Chondrocyte (in vitro differentiated cells): Measurements from ENCODE around the gene SSBP3. TPM values are rescaled to one million over a fixed set of nuclear protein-coding genes. Genes with fewer than 3 reads are reported as not detected.

Experiments used
- DNase-seq: peaks from one replicate; pipeline ENCODE4 v3.0.0; 2021; ENCODE audit warnings: mixed read lengths, low spot score
- H3K27ac Mint-ChIP-seq: one replicate; pipeline ENCODE4 v1.8.0; 2021; ENCODE audit warnings: mild to moderate bottlenecking, moderate library complexity, mixed read lengths; ENCODE audit not compliant: unreplicated experiment
- H3K27me3 Mint-ChIP-seq: 2 replicates; pipeline ENCODE4 v1.8.0; 2021; ENCODE audit warnings: low read depth, mixed read lengths
- H3K36me3 Mint-ChIP-seq: 2 replicates; pipeline ENCODE4 v1.8.0; 2021; ENCODE audit warnings: low read depth, mixed read lengths
- H3K4me1 Mint-ChIP-seq: 2 replicates; pipeline ENCODE4 v1.8.0; 2021; ENCODE audit warnings: low read depth, mild to moderate bottlenecking, mixed read lengths
- H3K4me3 Mint-ChIP-seq: one replicate; pipeline ENCODE4 v1.8.0; 2021; ENCODE audit warnings: mild to moderate bottlenecking, moderate library complexity, mixed read lengths; ENCODE audit not compliant: unreplicated experiment
- H3K9me3 Mint-ChIP-seq: 2 replicates; pipeline ENCODE4 v1.8.0; 2021; ENCODE audit warnings: low read depth, mixed read lengths
- total RNA-seq: library from RNA; stranded (reverse); gene quantifications from 3 replicates; pipeline ENCODE4 v1.2.1, GENCODE V29; 2021
- TF ChIP-seq, protein P1 (sequence below): fragments of 200-600 bp; sonication (generic); IDR thresholded peaks from 2 replicates; pipeline ENCODE4 v1.5.0; 2021; ENCODE audit warnings: antibody characterized with exemption, mild to moderate bottlenecking, moderate library complexity

SSBP3 gene
- total RNA-seq, 1 donor from 2014 or later = 22.0 TPM

DNA sequence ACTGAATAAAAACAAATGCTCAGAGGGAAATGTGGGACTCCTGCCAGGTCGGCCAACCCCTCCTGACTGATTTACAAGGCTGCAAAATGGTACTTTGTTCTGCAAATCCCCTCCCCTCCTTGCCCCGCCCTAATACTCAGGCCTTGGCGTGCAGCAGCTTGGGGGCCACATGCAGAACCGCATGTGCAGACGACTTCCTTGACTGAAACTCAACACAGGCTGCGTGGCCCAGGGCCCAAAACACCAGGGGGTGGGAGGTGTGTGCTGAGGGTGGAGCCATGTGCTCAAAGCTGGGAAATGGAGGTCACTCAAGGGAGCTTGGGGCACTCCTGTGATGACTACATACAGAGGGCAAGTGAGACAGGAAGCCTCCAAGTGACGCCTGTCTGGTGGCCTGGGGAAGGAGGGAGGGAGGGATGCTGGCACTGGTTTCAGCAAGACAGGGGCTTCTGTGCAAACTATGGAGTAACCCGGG is 119.0 kb downstream of the SSBP3 start:
- H3K4me3 Mint-ChIP-seq = no peak overlapping the region
- no peaks in the 10 kb centered on the region for H3K36me3 Mint-ChIP-seq
- no peak for DNase-seq
- no peaks in the 10 kb centered on the region for H3K27me3 Mint-ChIP-seq
- no peaks in the 10 kb centered on the region for H3K9me3 Mint-ChIP-seq
- H3K4me1 Mint-ChIP-seq = peaks cover 30% of the 10 kb centered on the region
- TF ChIP-seq, protein P1, sequence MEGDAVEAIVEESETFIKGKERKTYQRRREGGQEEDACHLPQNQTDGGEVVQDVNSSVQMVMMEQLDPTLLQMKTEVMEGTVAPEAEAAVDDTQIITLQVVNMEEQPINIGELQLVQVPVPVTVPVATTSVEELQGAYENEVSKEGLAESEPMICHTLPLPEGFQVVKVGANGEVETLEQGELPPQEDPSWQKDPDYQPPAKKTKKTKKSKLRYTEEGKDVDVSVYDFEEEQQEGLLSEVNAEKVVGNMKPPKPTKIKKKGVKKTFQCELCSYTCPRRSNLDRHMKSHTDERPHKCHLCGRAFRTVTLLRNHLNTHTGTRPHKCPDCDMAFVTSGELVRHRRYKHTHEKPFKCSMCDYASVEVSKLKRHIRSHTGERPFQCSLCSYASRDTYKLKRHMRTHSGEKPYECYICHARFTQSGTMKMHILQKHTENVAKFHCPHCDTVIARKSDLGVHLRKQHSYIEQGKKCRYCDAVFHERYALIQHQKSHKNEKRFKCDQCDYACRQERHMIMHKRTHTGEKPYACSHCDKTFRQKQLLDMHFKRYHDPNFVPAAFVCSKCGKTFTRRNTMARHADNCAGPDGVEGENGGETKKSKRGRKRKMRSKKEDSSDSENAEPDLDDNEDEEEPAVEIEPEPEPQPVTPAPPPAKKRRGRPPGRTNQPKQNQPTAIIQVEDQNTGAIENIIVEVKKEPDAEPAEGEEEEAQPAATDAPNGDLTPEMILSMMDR = no peak
- H3K27ac Mint-ChIP-seq = peak overlapping the region; percentile 89

DNA sequence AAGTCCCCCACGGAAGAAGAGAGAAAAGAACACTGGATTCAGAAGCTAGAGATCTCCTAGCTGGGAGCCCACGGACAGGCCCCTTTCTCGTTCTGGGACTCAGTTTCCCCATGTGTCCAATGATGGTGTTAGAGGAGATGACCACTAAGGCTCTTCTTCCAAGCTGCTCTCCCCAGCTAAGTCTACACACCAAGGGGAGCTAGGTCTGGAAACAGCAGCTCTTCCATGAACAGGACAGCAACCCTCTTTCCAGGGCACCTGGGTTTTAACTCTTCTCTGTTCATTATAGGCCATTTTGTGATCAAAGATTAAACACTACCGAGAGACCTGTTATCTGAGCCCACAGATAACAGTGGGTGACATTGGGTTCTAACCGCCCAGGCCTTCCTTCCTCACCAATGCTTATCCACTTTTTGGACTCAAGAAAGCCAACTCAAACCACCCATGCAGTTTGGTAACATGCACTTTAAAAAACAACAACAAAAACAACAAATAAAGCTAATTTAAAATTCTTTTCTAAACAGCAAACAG is 120.3 kb downstream of the SSBP3 start:
- H3K9me3 Mint-ChIP-seq = no peaks in the 10 kb centered on the region
- TF ChIP-seq, protein P1 = no peak
- no peak for DNase-seq
- H3K4me3 Mint-ChIP-seq = no peak overlapping the region
- peaks cover 30% of the 10 kb centered on the region for H3K4me1 Mint-ChIP-seq
- no peaks in the 10 kb centered on the region for H3K36me3 Mint-ChIP-seq
- no peaks in the 10 kb centered on the region for H3K27me3 Mint-ChIP-seq
- H3K27ac Mint-ChIP-seq = no peak overlapping the region

DNA sequence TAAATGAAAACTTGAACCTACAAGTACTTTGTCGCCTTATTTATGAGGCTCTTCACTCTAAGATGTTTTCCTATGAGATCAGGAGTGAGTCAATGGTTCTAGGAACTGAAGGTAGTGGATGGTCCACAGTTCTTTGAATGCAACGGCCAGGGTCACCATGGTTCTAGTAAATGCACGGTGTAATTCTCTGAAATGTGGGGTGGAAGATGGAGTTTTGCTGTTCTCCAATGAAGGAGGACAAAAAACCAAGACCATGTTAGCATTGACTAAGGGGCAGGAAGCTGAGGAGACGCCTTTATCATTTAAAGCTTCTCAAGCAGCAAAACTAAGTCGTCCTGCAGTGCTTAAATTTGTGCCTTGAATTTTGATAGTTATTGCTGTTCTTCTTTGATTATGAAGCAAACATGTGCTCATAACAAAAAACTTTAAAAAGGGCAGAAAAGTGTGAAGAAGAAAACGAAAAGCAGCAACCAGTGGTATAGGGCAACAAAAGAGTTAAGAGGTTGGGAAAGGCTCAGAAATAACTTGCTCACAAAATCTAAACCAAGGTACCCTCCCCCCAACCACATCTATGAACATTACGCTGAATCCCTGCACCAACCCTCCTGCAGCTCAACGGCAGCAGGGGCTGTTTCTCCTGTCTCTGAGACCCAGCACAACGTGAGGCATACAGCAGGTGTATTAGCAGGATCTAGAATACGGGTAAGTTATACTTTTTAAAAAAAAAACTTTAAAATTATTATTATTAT is 121.2 kb downstream of the SSBP3 start:
- TF ChIP-seq, protein P1 = no peak
- H3K4me1 Mint-ChIP-seq = peaks cover 35% of the 10 kb centered on the region
- H3K9me3 Mint-ChIP-seq = no peaks in the 10 kb centered on the region
- H3K4me3 Mint-ChIP-seq = no peak overlapping the region
- DNase-seq = no peak
- no peaks in the 10 kb centered on the region for H3K27me3 Mint-ChIP-seq
- no peak overlapping the region for H3K27ac Mint-ChIP-seq
- H3K36me3 Mint-ChIP-seq = peaks cover 7% of the 10 kb centered on the region

DNA sequence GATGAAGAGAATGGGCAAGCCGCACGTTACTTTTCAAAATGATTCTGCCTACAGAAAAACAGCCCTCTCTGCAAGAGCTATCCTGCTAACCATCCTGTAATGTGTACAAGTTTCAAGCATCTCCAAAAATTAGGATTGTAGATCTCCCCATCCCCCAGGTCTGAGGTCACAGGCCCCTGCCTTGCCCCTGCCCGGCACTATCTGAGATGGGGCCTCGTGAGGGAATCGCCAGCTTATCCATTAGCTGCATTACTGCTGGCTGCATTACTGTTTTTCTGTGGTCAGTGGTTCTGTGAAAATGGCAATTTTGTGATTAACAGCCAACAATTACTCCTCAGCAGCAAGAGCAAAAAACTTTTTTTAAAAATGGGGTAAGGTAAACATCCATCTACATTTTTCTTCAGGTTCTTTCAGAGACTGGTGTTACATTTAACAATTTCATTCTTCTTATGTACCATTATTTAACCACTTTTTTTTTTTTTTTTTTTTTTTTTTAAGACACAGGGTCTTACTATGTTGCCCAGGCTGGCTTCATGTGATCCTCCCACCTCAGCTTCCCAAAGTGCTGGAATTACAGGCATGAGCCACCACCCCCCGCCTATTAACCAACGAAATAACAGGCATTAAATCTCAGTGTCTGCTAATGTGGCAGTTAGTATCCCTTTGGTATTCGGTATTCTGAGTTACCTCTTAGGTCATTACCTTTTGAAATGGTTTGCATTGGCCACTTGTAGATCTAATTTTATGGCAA is 122.4 kb downstream of the SSBP3 start:
- H3K9me3 Mint-ChIP-seq = no peaks in the 10 kb centered on the region
- H3K27me3 Mint-ChIP-seq = no peaks in the 10 kb centered on the region
- peaks cover 39% of the 10 kb centered on the region for H3K4me1 Mint-ChIP-seq
- DNase-seq = no peak
- H3K4me3 Mint-ChIP-seq = no peak overlapping the region
- H3K27ac Mint-ChIP-seq = no peak overlapping the region
- TF ChIP-seq, protein P1 = no peak
- H3K36me3 Mint-ChIP-seq = peaks cover 9% of the 10 kb centered on the region

DNA sequence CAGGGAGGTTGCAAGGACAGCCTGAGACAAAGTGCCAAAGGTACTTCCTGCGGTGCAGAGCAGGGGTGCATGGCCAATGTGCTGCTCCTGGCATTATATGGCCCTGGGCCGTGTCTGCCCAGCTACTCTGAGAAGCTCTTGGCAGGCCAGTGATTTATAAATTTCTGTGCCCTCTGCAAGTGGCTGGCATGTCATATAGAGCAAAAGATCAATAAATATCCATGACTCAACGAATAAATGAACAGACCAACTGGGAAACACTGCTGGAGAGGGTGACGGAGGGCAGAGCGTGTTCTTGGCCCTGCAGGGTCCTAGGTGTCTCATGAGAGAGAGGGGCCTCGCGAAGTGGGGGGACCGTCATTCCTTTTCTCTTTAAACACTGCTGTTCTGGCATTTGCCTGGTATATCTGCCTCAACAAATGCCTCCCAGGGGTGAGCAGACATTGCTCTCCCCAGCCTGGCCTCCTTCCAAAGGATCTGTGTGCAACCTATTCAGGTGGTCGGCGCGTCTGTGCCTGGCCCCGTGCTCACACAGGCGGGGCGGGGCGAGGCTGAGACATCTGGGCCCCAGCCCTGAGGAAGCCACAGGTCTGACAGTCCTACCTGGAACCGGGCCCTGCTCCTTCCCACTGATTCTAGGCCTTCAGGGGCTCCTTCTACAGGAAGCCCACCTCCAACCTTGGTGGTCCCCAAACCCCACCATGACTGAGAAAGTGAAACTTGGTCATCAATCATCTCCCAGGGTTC is 123.9 kb downstream of the SSBP3 start:
- Mint-ChIP-seq H3K27me3 (no peaks in the 10 kb centered on the region), H3K4me1 (peaks cover 43% of the 10 kb centered on the region), H3K4me3 (no peak overlapping the region), H3K9me3 (no peaks in the 10 kb centered on the region), H3K36me3 (peaks cover 9% of the 10 kb centered on the region), H3K27ac (no peak overlapping the region)
- TF ChIP-seq, protein P1 = no peak
- DNase-seq = no peak
